ENCODE measurements around the gene ACTR2.
"Not testable (repeated sequence)": the region's sequence is repeated elsewhere in the genome, so short reads cannot be mapped to it uniquely, and the experiment has no call there.

The ACTR2 gene

GRCh38 chr2:65214361-65214760 is 13.3 kb upstream of the ACTR2 start:
- no peaks in the 10 kb centered on the region for H3K9me3 Mint-ChIP-seq
- no peak overlapping the region for H3K27ac Mint-ChIP-seq
- H3K4me1 Mint-ChIP-seq (ENCODE audit: low read depth) = no peaks in the 10 kb centered on the region
- no peak overlapping the region for H3K4me3 Mint-ChIP-seq
- H3K36me3 Mint-ChIP-seq (ENCODE audit: low read depth) = no peaks in the 10 kb centered on the region
- no peaks in the 10 kb centered on the region for H3K27me3 Mint-ChIP-seq (ENCODE audit: low read depth)

GRCh38 chr2:65214843-65215242 is 12.8 kb upstream of the ACTR2 start:
- Mint-ChIP-seq H3K4me1 (ENCODE audit: low read depth) (no peaks in the 10 kb centered on the region), H3K36me3 (ENCODE audit: low read depth) (no peaks in the 10 kb centered on the region), H3K4me3 (no peak overlapping the region), H3K27ac (no peak overlapping the region), H3K9me3 (no peaks in the 10 kb centered on the region), H3K27me3 (ENCODE audit: low read depth) (no peaks in the 10 kb centered on the region)

DNA sequence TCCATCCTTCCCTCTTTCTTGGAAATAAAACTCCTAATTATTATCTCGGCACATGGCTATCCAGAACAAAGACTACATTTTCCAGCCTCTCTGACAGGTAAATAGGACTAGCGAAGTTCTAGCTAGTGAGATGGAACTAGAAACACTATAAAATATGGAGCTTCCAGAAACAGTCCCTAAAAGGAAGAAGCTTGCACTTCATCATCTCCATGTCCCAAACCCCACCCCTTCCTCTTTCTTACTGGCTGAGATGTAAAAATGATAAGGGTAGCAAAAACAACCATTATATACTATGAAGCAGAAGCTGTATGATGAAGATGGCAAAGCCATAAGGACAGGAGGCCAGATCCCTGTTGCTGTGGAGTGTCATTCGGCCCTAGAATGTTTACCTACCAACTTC is 11.7 kb upstream of the ACTR2 start:
- no peaks in the 10 kb centered on the region for H3K9me3 Mint-ChIP-seq
- no peak overlapping the region for H3K4me3 Mint-ChIP-seq
- H3K36me3 Mint-ChIP-seq (ENCODE audit: low read depth) = no peaks in the 10 kb centered on the region
- H3K4me1 Mint-ChIP-seq (ENCODE audit: low read depth) = no peaks in the 10 kb centered on the region
- no peaks in the 10 kb centered on the region for H3K27me3 Mint-ChIP-seq (ENCODE audit: low read depth)
- no peak overlapping the region for H3K27ac Mint-ChIP-seq

- no peak overlapping the region for H3K4me3 Mint-ChIP-seq
Measured at GRCh38 chr2:65220432-65221131, 7.0 kb upstream of the ACTR2 start.

DNA sequence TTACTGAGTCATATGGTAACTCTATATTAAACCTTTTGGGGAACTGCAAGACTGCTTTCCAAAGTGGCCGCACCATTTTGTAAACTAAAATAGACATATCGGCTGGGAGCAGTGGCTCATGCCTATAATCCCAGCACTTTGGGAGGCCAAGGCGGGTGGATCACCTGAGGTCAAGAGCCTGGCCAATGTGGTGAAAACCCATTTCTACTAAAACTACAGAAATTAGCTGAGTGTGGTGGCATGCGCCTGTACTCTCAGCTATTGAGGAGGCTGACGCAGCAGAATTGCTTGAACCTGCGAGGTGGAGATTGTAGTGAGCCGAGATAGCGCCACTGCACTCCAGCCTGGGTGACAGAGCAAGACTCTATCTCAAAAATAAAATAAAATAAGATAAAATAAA is 6.4 kb upstream of the ACTR2 start:
- not testable (repeated sequence) for H3K4me1 Mint-ChIP-seq (ENCODE audit: low read depth); H3K4me3 Mint-ChIP-seq; H3K27me3 Mint-ChIP-seq (ENCODE audit: low read depth); H3K9me3 Mint-ChIP-seq; H3K27ac Mint-ChIP-seq; H3K36me3 Mint-ChIP-seq (ENCODE audit: low read depth)

More at GRCh38 chr2:65220432-65221131, 7.0 kb upstream of the ACTR2 start:
- no peaks in the 10 kb centered on the region for H3K36me3 Mint-ChIP-seq (ENCODE audit: low read depth)
- H3K27me3 Mint-ChIP-seq (ENCODE audit: low read depth) = no peaks in the 10 kb centered on the region
- H3K27ac Mint-ChIP-seq = no peak overlapping the region
- H3K9me3 Mint-ChIP-seq = no peaks in the 10 kb centered on the region
- no peaks in the 10 kb centered on the region for H3K4me1 Mint-ChIP-seq (ENCODE audit: low read depth)

- Mint-ChIP-seq H3K4me3 (peak overlapping the region; percentile 92), H3K4me1 (ENCODE audit: low read depth) (peaks cover 20% of the 10 kb centered on the region), H3K27me3 (ENCODE audit: low read depth) (no peaks in the 10 kb centered on the region), H3K9me3 (no peaks in the 10 kb centered on the region), H3K36me3 (ENCODE audit: low read depth) (peaks cover 10% of the 10 kb centered on the region), H3K27ac (peak overlapping the region; percentile 98)
Measured at GRCh38 chr2:65227020-65227455, 593 bp upstream of the ACTR2 start.

- Mint-ChIP-seq H3K4me1 (ENCODE audit: low read depth) (peaks cover 27% of the 10 kb centered on the region), H3K27ac (peak overlapping the region; percentile 94), H3K27me3 (ENCODE audit: low read depth) (no peaks in the 10 kb centered on the region), H3K9me3 (no peaks in the 10 kb centered on the region), H3K4me3 (peak overlapping the region; percentile 89), H3K36me3 (ENCODE audit: low read depth) (peaks cover 12% of the 10 kb centered on the region)
Measured at GRCh38 chr2:65228263-65228750, 676 bp downstream of the ACTR2 start.

GRCh38 chr2:65231121-65231520 is 3.5 kb downstream of the ACTR2 start:
- peaks cover 15% of the 10 kb centered on the region for H3K36me3 Mint-ChIP-seq (ENCODE audit: low read depth)
- H3K4me3 Mint-ChIP-seq = no peak overlapping the region
- H3K27ac Mint-ChIP-seq = no peak overlapping the region

GRCh38 chr2:65231892-65232477 is 4.4 kb downstream of the ACTR2 start:
- peaks cover 31% of the 10 kb centered on the region for H3K4me1 Mint-ChIP-seq (ENCODE audit: low read depth)
- no peaks in the 10 kb centered on the region for H3K27me3 Mint-ChIP-seq (ENCODE audit: low read depth)
- no peaks in the 10 kb centered on the region for H3K9me3 Mint-ChIP-seq
- peaks cover 15% of the 10 kb centered on the region for H3K36me3 Mint-ChIP-seq (ENCODE audit: low read depth)
- H3K27ac Mint-ChIP-seq = peak overlapping the region; percentile 75
- peak overlapping the region; percentile 42 for H3K4me3 Mint-ChIP-seq

More at GRCh38 chr2:65231121-65231520, 3.5 kb downstream of the ACTR2 start:
- Mint-ChIP-seq H3K27me3 (ENCODE audit: low read depth) (no peaks in the 10 kb centered on the region), H3K9me3 (no peaks in the 10 kb centered on the region), H3K4me1 (ENCODE audit: low read depth) (peaks cover 36% of the 10 kb centered on the region)

DNA sequence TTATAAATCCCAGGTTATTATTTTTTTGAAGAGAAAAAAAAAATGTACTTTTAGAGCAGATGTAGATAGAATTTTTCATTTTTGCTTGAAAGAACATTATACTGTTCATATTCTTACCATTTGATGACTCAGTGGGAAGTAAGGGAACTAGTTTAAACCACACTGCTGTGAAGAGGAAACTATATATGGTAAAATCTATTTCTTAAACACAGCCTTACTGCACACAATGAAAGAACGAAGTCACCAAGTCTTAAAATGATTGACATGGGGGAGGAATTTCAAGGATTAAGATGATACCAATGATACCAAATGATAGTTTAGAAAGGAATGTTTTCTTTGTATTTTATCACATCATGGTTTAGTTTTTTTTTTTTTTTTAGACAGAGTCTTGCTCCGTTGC is 5.0 kb downstream of the ACTR2 start:
- no peaks in the 10 kb centered on the region for H3K9me3 Mint-ChIP-seq
- peak overlapping the region; percentile 75 for H3K27ac Mint-ChIP-seq
- peaks cover 33% of the 10 kb centered on the region for H3K4me1 Mint-ChIP-seq (ENCODE audit: low read depth)
- H3K27me3 Mint-ChIP-seq (ENCODE audit: low read depth) = no peaks in the 10 kb centered on the region
- H3K4me3 Mint-ChIP-seq = peak overlapping the region; percentile 23
- peaks cover 11% of the 10 kb centered on the region for H3K36me3 Mint-ChIP-seq (ENCODE audit: low read depth)

DNA sequence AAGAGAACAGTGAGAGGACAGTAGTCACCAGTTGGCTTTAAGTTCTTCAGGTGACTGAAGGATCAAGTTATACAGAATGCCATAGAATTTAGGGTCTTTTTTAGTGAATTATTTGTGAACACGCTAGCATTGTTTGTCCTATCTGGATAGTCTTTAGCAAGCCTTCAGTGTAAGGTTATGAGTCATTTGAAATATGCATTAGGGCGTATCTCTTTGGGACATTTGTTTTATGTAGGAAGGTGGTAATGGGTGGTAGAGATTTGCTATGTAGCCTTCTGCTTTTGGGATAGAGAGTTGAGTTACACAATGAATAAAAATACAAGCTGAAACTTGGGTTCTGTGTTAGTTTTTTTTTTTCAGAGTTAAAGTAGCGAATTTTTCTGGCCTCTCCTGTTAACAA is 13.0 kb downstream of the ACTR2 start:
- Mint-ChIP-seq H3K27ac (no peak overlapping the region), H3K36me3 (ENCODE audit: low read depth) (peaks cover 23% of the 10 kb centered on the region), H3K4me1 (ENCODE audit: low read depth) (peaks cover 17% of the 10 kb centered on the region), H3K4me3 (no peak overlapping the region), H3K9me3 (no peaks in the 10 kb centered on the region), H3K27me3 (ENCODE audit: low read depth) (no peaks in the 10 kb centered on the region)

DNA sequence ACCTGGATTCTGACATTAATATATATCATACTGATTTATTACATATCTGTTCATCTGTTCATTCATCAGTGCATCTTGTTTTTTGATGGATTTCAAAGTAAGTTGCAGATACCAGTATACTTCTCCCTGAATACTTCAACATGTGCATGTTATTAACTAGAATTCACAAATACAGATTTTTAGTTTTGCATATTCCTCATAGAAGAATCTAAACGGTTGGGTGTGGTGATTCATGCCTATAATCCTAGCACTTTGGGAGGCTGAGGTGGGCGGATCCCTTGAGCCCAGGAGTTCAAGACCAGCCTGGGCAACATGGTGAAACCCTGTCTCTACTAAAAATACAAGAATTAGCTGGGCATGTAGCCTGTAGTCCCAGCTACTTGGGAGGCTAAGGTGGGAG is 16.8 kb downstream of the ACTR2 start:
- peaks cover 38% of the 10 kb centered on the region for H3K36me3 Mint-ChIP-seq (ENCODE audit: low read depth)
- H3K27ac Mint-ChIP-seq; H3K27me3 Mint-ChIP-seq (ENCODE audit: low read depth); H3K4me3 Mint-ChIP-seq; H3K9me3 Mint-ChIP-seq: not testable (repeated sequence)
- peaks cover 22% of the 10 kb centered on the region for H3K4me1 Mint-ChIP-seq (ENCODE audit: low read depth)

- Mint-ChIP-seq H3K4me1 (ENCODE audit: low read depth) (peaks cover 11% of the 10 kb centered on the region), H3K27me3 (ENCODE audit: low read depth) (no peaks in the 10 kb centered on the region), H3K36me3 (ENCODE audit: low read depth) (peaks cover 39% of the 10 kb centered on the region), H3K4me3 (no peak overlapping the region), H3K27ac (no peak overlapping the region), H3K9me3 (no peaks in the 10 kb centered on the region)
Measured at GRCh38 chr2:65252640-65253039, 25.0 kb downstream of the ACTR2 start.

GRCh38 chr2:65255356-65255755 is 27.7 kb downstream of the ACTR2 start:
- Mint-ChIP-seq H3K27me3 (ENCODE audit: low read depth) (no peaks in the 10 kb centered on the region), H3K4me1 (ENCODE audit: low read depth) (peaks cover 7% of the 10 kb centered on the region), H3K9me3 (no peaks in the 10 kb centered on the region), H3K36me3 (ENCODE audit: low read depth) (peaks cover 38% of the 10 kb centered on the region), H3K4me3 (no peak overlapping the region), H3K27ac (no peak overlapping the region)

GRCh38 chr2:65256054-65256453 is 28.4 kb downstream of the ACTR2 start:
- Mint-ChIP-seq H3K9me3 (no peaks in the 10 kb centered on the region), H3K36me3 (ENCODE audit: low read depth) (peaks cover 34% of the 10 kb centered on the region), H3K4me1 (ENCODE audit: low read depth) (peaks cover 7% of the 10 kb centered on the region), H3K4me3 (no peak overlapping the region), H3K27me3 (ENCODE audit: low read depth) (no peaks in the 10 kb centered on the region), H3K27ac (no peak overlapping the region)
